ENCODE results near the gene CHSY1.

DNA sequence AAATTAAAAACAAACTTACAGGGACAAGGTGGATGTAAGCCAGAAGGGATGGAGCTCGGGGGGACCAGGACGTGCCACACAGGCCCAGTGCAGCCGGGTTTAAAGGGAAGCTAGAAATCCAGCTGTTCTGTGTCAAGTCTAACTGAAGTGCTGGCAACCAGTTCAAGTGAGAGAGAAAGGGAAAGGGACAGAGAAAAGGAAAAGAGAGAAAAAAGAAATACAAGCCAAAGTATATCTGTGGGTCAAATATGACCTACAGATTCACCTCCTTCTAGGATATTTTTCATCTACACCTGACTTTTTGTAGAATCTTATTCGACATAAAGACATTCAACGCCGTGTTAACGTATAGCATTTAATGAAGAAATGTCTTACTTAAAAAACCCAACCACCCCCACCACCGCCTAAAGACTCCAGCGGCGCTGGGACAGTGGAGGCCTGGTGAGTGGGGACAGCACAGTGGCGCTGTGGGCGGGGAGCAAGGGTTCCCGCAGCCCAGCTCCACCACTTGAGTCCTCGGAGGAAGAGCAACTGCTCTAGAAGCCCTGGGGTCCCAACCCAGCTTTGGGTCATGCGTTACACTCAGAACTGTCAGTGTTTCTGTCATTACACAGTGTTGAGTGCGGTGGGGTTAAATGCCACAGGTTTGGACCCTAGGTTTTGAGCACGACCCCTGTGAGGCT lies 62.3 kb downstream of the CHSY1 start:
- TF ChIP-seq, protein P1, sequence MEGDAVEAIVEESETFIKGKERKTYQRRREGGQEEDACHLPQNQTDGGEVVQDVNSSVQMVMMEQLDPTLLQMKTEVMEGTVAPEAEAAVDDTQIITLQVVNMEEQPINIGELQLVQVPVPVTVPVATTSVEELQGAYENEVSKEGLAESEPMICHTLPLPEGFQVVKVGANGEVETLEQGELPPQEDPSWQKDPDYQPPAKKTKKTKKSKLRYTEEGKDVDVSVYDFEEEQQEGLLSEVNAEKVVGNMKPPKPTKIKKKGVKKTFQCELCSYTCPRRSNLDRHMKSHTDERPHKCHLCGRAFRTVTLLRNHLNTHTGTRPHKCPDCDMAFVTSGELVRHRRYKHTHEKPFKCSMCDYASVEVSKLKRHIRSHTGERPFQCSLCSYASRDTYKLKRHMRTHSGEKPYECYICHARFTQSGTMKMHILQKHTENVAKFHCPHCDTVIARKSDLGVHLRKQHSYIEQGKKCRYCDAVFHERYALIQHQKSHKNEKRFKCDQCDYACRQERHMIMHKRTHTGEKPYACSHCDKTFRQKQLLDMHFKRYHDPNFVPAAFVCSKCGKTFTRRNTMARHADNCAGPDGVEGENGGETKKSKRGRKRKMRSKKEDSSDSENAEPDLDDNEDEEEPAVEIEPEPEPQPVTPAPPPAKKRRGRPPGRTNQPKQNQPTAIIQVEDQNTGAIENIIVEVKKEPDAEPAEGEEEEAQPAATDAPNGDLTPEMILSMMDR (IDR thresholded peaks at IDR 0.05; ENCODE audit: poor library complexity, severe bottlenecking): no peak
- TF ChIP-seq EP300 (conservative IDR thresholded peaks at IDR 0.05; ENCODE audit: poor library complexity, severe bottlenecking) (no peak), RAD21 (conservative IDR thresholded peaks at IDR 0.05) (no peak), TAF1 (IDR thresholded peaks at IDR 0.05; ENCODE audit: low read depth) (no peak)

Data from neural cell (in vitro differentiated cells).